Measurements from ENCODE around the gene MORN3.
"Not testable (repeated sequence)": the region's sequence is repeated elsewhere in the genome, so short reads cannot be mapped to it uniquely, and the experiment has no call there.

The MORN3 gene

GRCh38 chr12:121669521-121669900 is at the start of gene MORN3:
MORN3 (minus strand) TSS chr12:121669654; CDS start chr12:121669483, 171 bp downstream.
- no peak for DNase-seq

DNA sequence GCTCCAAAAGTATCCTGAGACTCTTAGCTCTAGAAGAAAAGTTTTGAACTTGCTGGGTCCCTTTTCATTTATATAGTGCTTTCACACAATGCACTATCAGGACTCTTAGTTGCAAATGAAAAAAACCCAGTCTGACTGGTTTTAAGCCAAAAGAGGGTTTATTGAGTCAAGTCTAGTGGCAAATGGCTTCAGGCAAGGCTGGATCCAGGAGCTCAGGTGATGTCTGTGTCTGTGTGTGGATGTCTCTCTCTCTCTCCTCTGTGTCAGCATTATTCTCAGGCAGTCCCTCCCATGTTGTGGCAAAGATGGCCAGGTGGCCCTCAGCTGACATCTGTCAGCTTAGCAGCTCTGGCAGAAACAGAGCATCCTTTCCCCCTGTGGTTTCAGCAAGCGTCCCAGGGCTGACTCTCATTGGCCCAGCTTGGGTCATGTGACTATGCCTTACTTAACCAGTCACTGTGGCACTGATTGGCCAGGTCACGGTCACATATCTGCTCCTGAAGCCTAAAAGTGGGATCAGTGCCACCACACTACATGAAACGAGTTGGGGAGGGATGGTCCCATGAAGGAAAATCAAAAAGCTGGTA is 49.3 kb upstream of the MORN3 start:
- DNase-seq: no peak

- DNase-seq: no peak
Measured at GRCh38 chr12:121717041-121717699, 47.7 kb upstream of the MORN3 start.

- no peak for DNase-seq
Measured at GRCh38 chr12:121715862-121716435, 46.5 kb upstream of the MORN3 start.

DNA sequence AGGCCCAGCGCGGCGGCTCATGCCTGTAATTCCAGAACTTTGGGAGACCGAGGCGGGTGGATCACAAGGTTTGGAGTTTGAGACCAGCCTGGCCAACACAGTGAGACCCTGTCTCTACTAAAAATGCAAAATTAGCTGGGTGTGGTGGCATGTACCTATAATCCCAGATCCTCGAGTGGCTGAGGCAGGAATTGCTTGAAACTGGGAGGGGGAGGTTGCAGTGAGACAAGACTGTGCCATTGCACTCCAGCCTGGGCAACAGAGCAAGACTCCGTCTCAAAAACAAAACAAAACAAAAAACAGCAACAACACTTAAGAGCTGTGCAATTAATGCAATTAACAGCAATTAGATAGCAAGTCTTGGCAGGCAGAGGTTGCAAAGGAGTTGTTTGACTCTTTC is 45.6 kb upstream of the MORN3 start:
- DNase-seq: not testable (repeated sequence)

DNA sequence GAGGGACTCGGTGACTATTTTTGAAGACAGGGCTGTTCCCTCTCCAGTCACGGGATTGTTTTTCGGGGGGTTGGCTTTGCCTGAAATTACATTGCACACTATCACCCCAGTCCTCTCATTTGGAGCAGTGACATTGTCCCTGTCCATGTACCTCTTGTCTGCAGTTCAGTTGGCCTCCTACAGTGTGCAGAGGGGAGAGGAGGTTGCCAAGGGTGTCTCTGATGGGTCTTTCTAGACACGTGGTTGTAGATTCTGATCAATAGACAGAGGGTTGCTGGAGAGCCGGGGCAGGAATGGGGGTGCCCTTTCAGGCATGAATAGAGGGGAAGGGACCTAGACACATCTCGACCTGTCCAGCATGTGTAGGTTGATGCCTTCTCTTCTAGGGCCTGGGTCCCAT is 44.3 kb upstream of the MORN3 start:
- no peak for DNase-seq

- no peak for DNase-seq
Measured at GRCh38 chr12:121713257-121713777, 43.9 kb upstream of the MORN3 start.

GRCh38 chr12:121712461-121713256 is 43.2 kb upstream of the MORN3 start, which contains the start of gene TMEM120B:
TMEM120B (plus strand) TSS chr12:121712752; CDS start chr12:121712896, 144 bp downstream.
- peak; percentile 97 for DNase-seq

- DNase-seq: peak; percentile 61
Measured at GRCh38 chr12:121712190-121712460, 42.7 kb upstream of the MORN3 start.

DNA sequence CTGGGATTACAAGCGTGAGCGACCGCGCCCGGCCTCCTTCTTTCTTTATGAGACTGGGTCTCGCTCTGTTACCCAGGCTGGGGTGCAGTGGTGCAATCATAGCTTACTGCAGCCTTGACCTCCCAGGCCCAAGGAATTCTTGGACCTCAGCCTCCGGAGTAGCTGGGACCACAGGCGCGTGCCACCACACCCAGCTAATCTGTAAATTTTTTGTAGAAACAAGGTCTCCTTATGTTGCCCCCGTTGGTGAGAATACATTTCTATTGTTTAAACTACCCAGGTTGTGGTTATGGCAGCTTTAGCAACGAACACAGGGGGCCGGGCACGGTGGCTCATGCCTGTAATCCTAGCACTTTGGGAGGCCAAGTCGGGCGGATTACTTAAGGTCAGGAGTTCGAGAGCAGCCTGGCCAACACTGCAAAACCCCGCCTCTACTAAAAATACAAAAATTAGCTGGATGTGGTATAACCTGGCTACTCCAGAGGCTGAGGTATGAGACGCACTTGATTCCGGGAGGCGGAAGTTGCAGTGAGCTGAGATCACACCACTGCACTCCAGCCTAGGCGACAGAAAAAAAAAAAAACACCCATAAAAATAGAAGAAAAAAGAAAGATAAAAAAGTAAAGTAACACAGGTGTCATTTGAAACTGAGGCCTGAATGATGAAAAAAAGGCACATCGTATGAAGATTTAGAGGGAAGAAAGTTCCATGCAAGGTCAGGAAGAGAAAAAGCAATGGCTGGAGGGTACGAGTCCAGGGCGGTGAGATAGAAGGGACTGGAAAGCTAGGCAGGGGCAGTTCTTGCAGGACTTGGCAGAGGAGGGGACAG is 42.1 kb upstream of the MORN3 start:
- no peak for DNase-seq

DNA sequence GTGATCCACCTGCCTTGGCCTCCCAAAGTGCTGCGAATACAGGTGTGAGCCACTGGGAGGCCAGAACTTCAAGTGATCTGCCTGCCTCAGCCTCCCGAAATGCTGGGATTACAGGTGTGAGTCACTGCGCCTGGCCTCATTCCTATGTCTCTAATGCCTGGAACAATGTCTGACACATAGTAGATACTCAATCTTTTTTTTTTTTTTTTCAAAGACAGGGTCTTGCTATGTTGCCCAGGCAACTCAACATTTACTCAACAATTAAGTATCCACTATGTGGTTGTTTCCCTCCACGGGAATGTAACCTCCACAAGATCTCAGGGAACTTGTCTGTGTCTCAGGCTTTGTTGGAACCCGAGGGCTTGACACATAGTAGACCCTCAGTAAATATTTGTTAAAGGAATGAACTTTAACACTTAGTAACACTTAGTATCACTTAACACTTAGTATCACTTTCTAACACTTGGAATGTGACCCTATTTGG is 40.1 kb upstream of the MORN3 start:
- DNase-seq: no peak

- not testable (repeated sequence) for DNase-seq
Measured at GRCh38 chr12:121709064-121709424, 39.6 kb upstream of the MORN3 start.

DNA sequence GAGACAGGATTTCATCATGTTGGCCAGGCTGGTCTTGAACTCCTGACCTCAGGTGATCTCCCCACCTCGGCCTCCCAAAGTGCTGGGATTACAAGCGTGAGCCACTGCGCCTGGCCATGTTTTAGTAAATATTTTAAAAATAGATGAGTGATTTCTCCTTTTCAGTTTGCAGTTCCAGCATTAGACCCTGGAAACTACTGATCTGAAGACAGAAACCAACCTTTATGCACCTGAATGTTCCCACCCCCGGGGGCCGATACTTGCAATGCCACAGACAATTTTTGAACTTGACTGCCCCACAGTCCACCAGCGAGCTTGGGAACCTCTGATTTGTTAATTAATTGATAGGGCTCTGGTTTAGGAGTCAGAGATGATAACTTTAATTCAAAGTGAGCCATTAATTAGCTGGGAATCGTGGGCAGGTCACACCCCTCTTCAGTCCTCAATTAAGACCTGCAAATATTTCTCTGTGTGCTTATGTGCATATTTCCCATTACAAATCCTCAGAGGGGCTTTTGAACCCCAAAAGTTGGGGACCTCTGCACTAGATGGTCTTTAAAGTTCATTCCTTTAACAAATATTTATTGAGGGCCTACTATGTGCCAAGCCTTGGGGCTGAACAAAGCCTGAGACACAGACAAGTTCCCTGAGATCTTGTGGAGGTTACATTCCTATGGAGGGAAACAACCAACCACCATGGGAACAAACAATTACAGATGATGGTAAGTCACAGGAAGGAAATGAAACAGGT is 39.0 kb upstream of the MORN3 start:
- no peak for DNase-seq

GRCh38 chr12:121705514-121705913 is 36.1 kb upstream of the MORN3 start:
- no peak for DNase-seq

- no peak for DNase-seq
Measured at GRCh38 chr12:121702944-121703343, 33.5 kb upstream of the MORN3 start.

GRCh38 chr12:121701667-121702277 is 32.3 kb upstream of the MORN3 start:
- DNase-seq: no peak

DNA sequence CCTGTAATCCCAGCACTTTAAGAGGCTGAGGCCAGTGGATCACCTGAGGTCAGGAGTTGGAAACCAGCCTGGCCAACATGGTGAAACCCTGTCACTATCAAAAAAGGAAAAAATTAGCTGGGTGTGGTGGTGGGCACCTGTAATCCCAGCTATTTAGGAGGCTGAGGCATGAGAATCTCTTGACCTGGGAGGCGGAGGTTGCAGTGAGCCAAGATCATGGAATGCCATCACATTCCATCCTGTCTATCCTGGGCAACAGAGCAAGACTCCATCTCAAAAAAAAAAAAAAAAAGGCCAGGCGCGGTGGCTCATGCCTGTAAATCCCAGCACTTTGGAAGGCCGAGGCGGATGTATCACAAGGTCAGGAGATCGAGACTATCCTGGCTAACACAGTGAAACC is 28.4 kb upstream of the MORN3 start:
- DNase-seq: not testable (repeated sequence)

- no peak for DNase-seq
Measured at GRCh38 chr12:121697093-121697698, 27.7 kb upstream of the MORN3 start.

DNA sequence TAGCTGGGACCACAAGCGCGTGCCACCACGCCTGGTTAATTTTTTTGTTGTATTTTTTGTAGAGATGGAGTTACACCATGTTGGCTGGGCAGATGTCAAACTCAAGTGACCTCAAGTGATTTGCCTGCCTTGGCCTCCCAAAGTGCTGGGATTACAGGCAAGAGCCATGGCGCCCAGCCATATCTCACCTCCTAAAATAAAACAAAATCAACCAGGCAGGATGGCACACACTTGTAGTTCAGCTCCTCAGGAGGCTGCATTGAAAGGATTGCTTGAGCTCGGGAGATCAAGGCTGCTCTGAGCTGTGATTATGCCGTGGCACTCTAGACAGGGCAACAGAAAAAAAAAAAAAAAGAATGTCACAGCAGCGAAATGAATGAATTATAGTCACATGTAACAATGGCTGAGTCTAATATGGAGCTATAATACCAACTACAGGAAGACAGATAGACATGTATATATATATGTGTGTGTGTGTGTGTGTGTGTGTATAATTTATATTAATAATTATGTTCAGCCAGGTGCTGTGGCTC is 23.8 kb upstream of the MORN3 start:
- no peak for DNase-seq

- not testable (repeated sequence) for DNase-seq
Measured at GRCh38 chr12:121692744-121693143, 23.3 kb upstream of the MORN3 start.

DNA sequence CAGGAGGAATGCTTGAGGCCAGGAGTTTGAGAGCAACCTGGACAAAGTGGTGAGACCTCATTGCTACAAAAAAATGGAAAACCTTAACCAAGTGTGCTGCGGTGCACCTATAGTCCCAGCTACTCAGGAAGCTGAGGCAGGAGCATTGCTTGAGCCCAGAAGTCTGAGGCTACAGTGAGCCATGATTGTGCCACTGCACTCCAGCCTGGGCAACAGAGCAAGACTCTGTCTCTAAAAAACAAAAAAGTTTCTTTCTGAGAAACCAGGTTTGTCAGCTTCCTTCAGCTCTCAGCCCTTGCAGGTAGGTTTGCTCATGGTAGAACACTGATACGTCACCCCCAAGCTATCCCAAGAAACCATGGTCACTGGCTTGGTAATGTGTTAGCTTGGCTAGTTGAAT is 20.0 kb upstream of the MORN3 start:
- DNase-seq: no peak

Data from activated CD8-positive, alpha-beta memory T cell treated with anti-CD3 and anti-CD28 coated beads, Interleukin-2, amount 50 U/mL, for 48 hours (primary cell).